Activated CD4-positive, alpha-beta T cell treated with anti-CD3 and anti-CD28 coated beads for 36 hours (primary cell): ENCODE measurements around the gene TIMM50. TPM values are rescaled to one million over a fixed set of nuclear protein-coding genes. Genes with fewer than 3 reads are reported as not detected.

Experiments
- ATAC-seq: fragments of 200-7000 bp; cut with Tn5 transposase; one replicate; pipeline ENCODE4 v1.10.0; 2021; ENCODE audit warnings: mild to moderate bottlenecking, moderate library complexity
- CTCF ChIA-PET: fragments of 350-600 bp; sonication (Branson Sonifier 250); formaldehyde crosslinking; loops from one replicate; lab custom pipeline; 2021; ENCODE audit warnings: antibody characterized with exemption; lab: Charles Lee
- POLR2A ChIA-PET: fragments of 350-600 bp; sonication (Branson Sonifier 250); formaldehyde crosslinking; loops from one replicate; lab custom pipeline; 2021; ENCODE audit warnings: antibody characterized with exemption, inconsistent platforms; lab: Charles Lee
- DNase-seq: peaks from one replicate; pipeline ENCODE4 v3.0.0-alpha.2; 2020
- H3K27ac Mint-ChIP-seq: one replicate; pipeline ENCODE4 v1.8.0; 2021; ENCODE audit warnings: mixed read lengths
- H3K27me3 Mint-ChIP-seq: one replicate; pipeline ENCODE4 v1.8.0; 2021; ENCODE audit warnings: mixed read lengths
- H3K36me3 Mint-ChIP-seq: one replicate; pipeline ENCODE4 v1.8.0; 2021; ENCODE audit warnings: low read depth, mixed read lengths
- H3K4me1 Mint-ChIP-seq: one replicate; pipeline ENCODE4 v1.8.0; 2021; ENCODE audit warnings: mixed read lengths
- H3K4me3 Mint-ChIP-seq: one replicate; pipeline ENCODE4 v1.8.0; 2021; ENCODE audit warnings: mild to moderate bottlenecking, moderate library complexity, mixed read lengths
- H3K9me3 Mint-ChIP-seq: one replicate; pipeline ENCODE4 v1.8.0; 2021; ENCODE audit warnings: low read depth, mixed read lengths
- intact Hi-C, 2 experiments: fragments of 100-400 bp; cut with DNase I in 1 of 2; cut with micrococcal nuclease in 1 of 2; formaldehyde crosslinking; loops; one replicate each; pipeline versions ENCODE4 v1.14.2 to v1.15.1; 2022 to 2024; cut with DNase I, micrococcal nuclease
- total RNA-seq, 2 experiments: library from RNA; stranded (reverse); gene quantifications; one replicate each; pipeline ENCODE4 v1.2.3, GENCODE V29; 2021

The TIMM50 gene
- total RNA-seq, 2 experiments from 2014 or later = 99.4 to 126 TPM

DNA sequence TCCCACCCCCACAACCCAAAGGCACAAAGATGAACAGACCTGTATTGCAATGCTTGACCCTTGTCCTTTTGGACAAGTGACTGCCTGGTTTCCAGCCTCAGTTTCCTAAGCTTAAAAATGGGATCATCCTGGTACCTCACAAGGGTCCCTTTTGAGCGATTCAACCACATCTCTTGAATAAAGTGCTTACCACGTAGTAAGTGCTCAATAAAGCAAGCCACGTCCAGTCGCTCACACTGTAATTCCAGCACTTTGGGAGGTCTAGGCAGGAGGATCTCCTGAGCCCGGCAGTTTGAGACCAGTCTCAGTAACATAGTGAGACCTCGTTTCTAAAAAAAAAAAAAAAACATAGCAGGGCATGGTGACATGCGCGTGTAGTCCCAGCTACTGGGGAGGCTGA is 19.3 kb downstream of the TIMM50 start:
- intact Hi-C loops = loop anchor here in 1 of 2 experiments (5.0 kb wide), 2 partner anchors 32 to 58 kb away; partner anchors contain the start of gene EID2B
- no peak overlapping the region for H3K27ac Mint-ChIP-seq
- H3K36me3 Mint-ChIP-seq = no peaks in the 10 kb centered on the region
- no peaks in the 10 kb centered on the region for H3K9me3 Mint-ChIP-seq
- POLR2A ChIA-PET = no interaction called here
- H3K4me3 Mint-ChIP-seq = no peak overlapping the region
- DNase-seq = no peak
- no peak for ATAC-seq
- CTCF ChIA-PET = interaction anchor here (0.6 to 2.3 kb wide), 4 partner anchors 26 to 108 kb away, joined by 3 to 7 read pairs (median 3); no protein-coding TSS in a partner anchor
- H3K4me1 Mint-ChIP-seq = peaks cover 19% of the 10 kb centered on the region
- H3K27me3 Mint-ChIP-seq = peaks cover 49% of the 10 kb centered on the region

DNA sequence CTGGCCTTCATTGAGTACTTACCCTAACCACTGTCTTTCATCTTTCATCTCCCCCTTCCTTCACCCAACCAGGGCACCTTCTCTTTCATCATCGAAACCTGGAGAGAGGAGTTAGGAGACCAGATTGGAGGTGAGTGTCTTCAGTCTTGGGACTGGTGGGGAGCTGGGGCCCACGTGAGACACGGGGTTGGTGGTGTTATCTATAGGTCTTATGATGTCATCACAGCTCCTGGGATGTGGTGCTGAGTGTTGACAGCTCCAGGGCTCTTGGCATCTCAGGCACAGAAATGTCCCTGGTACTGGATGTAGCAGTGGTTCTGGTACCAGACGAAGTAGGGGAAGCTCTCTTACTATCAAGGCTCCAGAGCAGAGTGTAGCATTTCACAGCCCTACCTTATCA is 19.9 kb downstream of the TIMM50 start:
- H3K4me1 Mint-ChIP-seq = peaks cover 19% of the 10 kb centered on the region
- H3K4me3 Mint-ChIP-seq = no peak overlapping the region
- no peak overlapping the region for H3K27ac Mint-ChIP-seq
- no peak for ATAC-seq
- H3K36me3 Mint-ChIP-seq = no peaks in the 10 kb centered on the region
- no peaks in the 10 kb centered on the region for H3K9me3 Mint-ChIP-seq
- CTCF ChIA-PET = interaction anchor here (0.6 to 2.3 kb wide), 5 partner anchors 11 to 109 kb away, joined by 3 to 7 read pairs (median 3); no protein-coding TSS in a partner anchor
- no peak for DNase-seq
- intact Hi-C loops = loop anchor here in 1 of 2 experiments (5.0 kb wide), 1 partner anchor 58 kb away; no protein-coding TSS in a partner anchor
- POLR2A ChIA-PET = interaction anchor here (0.6 kb wide), 1 partner anchor 57 kb away, joined by 4 read pairs; no protein-coding TSS in a partner anchor
- H3K27me3 Mint-ChIP-seq = peaks cover 50% of the 10 kb centered on the region

DNA sequence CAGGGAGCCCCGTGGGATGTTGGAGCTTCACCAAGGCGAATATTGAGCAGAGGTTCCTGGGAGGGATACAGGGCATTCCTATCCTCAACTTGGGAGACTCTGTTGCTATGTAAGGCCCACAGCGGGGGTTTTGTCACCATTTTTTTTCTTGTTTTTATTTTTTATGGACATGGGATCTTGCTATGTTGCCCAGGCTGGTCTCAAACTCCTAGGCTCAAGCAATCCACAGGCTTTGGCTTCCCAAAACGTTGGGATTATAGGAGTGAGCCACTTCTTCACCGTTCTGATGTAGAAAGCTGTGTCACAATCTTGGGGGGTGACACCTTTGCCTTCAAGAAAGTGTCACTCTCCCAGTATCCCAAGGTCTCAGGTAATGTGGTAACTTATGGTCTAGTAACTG is 20.7 kb downstream of the TIMM50 start:
- Mint-ChIP-seq H3K36me3 (no peaks in the 10 kb centered on the region), H3K27me3 (peaks cover 50% of the 10 kb centered on the region), H3K4me1 (peaks cover 20% of the 10 kb centered on the region), H3K9me3 (no peaks in the 10 kb centered on the region), H3K4me3 (no peak overlapping the region), H3K27ac (no peak overlapping the region)
- ChIA-PET CTCF (interaction anchor here (0.5 to 0.8 kb wide), 4 partner anchors 10 to 60 kb away, joined by 3 read pairs; no protein-coding TSS in a partner anchor), POLR2A (no interaction called here)
- no peak for ATAC-seq
- intact Hi-C loops = loop anchor here in 1 of 2 experiments (5.0 kb wide), 1 partner anchor 59 kb away; no protein-coding TSS in a partner anchor
- DNase-seq = no peak

DNA sequence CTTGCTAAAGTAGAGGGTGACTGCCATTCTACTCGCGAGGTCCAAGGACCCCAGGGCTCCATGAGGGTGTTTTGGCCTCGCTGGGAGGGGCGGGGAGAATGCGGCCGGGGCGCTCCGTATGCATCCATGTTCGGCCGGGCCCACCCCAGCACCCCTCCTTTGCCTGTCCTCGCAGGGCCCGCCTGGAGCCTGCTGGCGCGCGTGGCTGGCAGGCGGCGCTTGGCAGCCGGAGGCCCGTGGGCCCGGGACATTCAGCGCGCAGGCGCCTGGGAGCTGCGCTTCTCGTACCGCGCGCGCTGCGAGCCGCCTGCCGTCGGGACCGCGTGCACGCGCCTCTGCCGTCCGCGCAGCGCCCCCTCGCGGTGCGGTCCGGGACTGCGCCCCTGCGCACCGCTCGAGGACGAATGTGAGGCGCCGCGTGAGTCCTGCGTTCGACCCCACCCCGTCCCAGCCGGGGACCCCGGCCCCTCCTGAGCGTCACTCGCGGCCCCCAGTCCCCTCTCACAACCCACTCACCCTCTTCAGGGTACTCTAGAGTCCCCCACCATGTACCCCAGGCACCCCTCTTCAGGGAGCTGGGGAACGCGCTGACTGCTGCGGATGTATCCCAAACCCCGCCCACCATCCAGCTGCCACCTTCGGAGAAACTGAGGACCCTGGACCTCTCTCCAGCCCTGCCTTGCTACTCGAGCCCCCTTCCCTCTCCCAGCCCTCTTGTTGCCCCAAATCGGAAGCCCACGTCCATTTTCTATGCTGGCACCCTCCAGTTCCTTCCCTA is 22.2 kb downstream of the TIMM50 start:
- ATAC-seq = peak; percentile 48

DNA sequence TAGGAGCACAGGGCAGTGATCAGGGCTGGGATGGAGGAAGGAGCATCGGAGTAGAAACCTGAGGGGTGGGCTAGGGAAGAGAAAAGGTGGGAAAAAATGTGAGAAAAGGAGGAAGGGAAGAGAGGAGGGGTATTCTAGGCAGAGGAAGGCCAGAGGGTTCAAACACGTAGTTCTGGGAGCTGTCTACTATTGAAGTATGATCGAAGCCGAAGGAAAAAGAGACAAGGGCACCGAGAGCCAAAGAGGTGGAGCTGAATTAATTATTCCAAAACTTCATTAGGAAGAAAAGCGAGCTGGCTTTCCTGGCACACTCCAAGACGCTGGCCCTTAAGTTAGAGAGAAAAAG is 25.9 kb downstream of the TIMM50 start:
- CTCF ChIA-PET = no interaction called here
- intact Hi-C loops = no loop called here
- H3K9me3 Mint-ChIP-seq = no peaks in the 10 kb centered on the region
- H3K4me1 Mint-ChIP-seq = peaks cover 18% of the 10 kb centered on the region
- no peaks in the 10 kb centered on the region for H3K36me3 Mint-ChIP-seq
- POLR2A ChIA-PET = no interaction called here
- peak overlapping the region; percentile 41 for H3K4me3 Mint-ChIP-seq
- H3K27ac Mint-ChIP-seq = no peak overlapping the region
- peaks cover 45% of the 10 kb centered on the region for H3K27me3 Mint-ChIP-seq
- ATAC-seq = no peak
- DNase-seq = no peak

More for the DNA sequence above, 22.2 kb downstream of the TIMM50 start:
- CTCF ChIA-PET = interaction anchor here (0.6 to 1.9 kb wide), 15 partner anchors 8 to 301 kb away, joined by 3 to 13 read pairs (median 4); partner anchors contain the start of genes RPS16 and SELENOV
- intact Hi-C loops = loop anchor here (1.0 to 5.0 kb wide), 4 partner anchors 23 to 63 kb away; partner anchors contain the start of genes EID2B (in 1 of the 2) and TIMM50 (in 1 of the 2)
- Mint-ChIP-seq H3K4me3 (no peak overlapping the region), H3K27me3 (peaks cover 55% of the 10 kb centered on the region), H3K4me1 (peaks cover 29% of the 10 kb centered on the region), H3K36me3 (no peaks in the 10 kb centered on the region), H3K9me3 (no peaks in the 10 kb centered on the region), H3K27ac (no peak overlapping the region)
- peak; percentile 89 for DNase-seq
- POLR2A ChIA-PET = interaction anchor here (1.0 to 1.3 kb wide), 2 partner anchors 55 to 67 kb away, joined by 3 to 5 read pairs; partner anchors contain the start of gene RPS16

DNA sequence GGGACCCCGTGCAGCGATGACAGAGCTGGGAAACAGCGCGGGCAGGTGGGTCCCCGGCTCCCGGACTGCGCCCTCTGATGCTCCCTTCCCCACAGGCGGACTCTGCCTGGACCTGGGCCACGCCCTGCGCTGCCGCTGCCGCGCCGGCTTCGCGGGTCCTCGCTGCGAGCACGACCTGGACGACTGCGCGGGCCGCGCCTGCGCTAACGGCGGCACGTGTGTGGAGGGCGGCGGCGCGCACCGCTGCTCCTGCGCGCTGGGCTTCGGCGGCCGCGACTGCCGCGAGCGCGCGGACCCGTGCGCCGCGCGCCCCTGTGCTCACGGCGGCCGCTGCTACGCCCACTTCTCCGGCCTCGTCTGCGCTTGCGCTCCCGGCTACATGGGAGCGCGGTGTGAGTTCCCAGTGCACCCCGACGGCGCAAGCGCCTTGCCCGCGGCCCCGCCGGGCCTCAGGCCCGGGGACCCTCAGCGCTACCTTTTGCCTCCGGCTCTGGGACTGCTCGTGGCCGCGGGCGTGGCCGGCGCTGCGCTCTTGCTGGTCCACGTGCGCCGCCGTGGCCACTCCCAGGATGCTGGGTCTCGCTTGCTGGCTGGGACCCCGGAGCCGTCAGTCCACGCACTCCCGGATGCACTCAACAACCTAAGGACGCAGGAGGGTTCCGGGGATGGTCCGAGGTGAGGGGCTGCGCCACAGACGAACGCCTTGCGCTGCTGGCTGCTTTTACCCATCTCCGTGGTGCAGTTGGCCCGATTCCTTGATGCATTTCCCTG is 26.5 kb downstream of the TIMM50 start:
- peak; percentile 79 for ATAC-seq

DNA sequence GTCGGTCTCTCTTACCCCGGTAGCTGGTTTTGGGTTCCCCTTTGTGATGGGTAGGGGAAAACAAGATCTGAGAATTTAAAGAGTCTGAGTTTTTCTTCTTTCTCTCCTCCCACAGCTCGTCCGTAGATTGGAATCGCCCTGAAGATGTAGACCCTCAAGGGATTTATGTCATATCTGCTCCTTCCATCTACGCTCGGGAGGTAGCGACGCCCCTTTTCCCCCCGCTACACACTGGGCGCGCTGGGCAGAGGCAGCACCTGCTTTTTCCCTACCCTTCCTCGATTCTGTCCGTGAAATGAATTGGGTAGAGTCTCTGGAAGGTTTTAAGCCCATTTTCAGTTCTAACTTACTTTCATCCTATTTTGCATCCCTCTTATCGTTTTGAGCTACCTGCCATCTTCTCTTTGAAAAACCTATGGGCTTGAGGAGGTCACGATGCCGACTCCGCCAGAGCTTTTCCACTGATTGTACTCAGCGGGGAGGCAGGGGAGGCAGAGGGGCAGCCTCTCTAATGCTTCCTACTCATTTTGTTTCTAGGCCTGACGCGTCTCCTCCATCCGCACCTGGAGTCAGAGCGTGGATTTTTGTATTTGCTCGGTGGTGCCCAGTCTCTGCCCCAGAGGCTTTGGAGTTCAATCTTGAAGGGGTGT is 27.2 kb downstream of the TIMM50 start:
- POLR2A ChIA-PET = interaction anchor here (0.6 kb wide), 1 partner anchor 59 kb away, joined by 3 read pairs; no protein-coding TSS in a partner anchor
- DNase-seq (no peak), ATAC-seq (no peak)
- H3K27ac Mint-ChIP-seq = no peak overlapping the region
- intact Hi-C loops = loop anchor here in 1 of 2 experiments (1.0 kb wide), 2 partner anchors 24 to 63 kb away; partner anchors contain the start of genes EID2B and SUPT5H
- H3K36me3 Mint-ChIP-seq = no peaks in the 10 kb centered on the region
- peaks cover 18% of the 10 kb centered on the region for H3K4me1 Mint-ChIP-seq
- H3K27me3 Mint-ChIP-seq = peaks cover 47% of the 10 kb centered on the region
- H3K4me3 Mint-ChIP-seq = peak overlapping the region; percentile 76
- no peaks in the 10 kb centered on the region for H3K9me3 Mint-ChIP-seq
- CTCF ChIA-PET = interaction anchor here (0.6 to 1.9 kb wide), 2 partner anchors 10 to 24 kb away, joined by 4 read pairs; partner anchors contain the start of gene EID2B

More for the DNA sequence above, 26.5 kb downstream of the TIMM50 start:
- ChIA-PET POLR2A (no interaction called here), CTCF (interaction anchor here (0.6 to 1.9 kb wide), 2 partner anchors 9 to 25 kb away, joined by 4 read pairs; partner anchors contain the start of gene EID2B)
- Mint-ChIP-seq H3K9me3 (no peaks in the 10 kb centered on the region), H3K4me1 (peaks cover 18% of the 10 kb centered on the region), H3K36me3 (no peaks in the 10 kb centered on the region), H3K27ac (no peak overlapping the region), H3K27me3 (peaks cover 47% of the 10 kb centered on the region), H3K4me3 (peak overlapping the region; percentile 76)
- peak; percentile 81 for DNase-seq
- intact Hi-C loops = loop anchor here in 1 of 2 experiments (1.0 kb wide), 2 partner anchors 25 to 62 kb away; partner anchors contain the start of genes EID2B and SUPT5H

DNA sequence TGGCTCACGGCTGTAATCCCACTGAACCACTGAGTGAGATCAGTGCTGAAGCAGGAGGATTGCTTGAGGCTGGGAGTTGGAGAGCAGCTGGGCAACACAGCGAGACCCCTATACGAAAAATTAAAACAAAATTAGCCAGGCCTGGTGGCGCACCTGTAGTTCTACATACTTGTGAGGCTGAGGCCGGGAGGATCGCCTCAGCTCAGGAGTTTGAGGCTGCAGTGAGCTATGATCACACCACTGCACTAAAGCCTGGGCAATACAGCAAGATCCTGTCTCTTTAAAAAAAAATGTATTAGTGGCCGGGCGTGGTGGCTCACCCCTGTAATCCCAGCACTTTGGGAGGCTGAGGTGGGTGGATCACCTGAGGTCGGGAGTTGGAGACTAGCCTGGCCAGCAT is 28.0 kb downstream of the TIMM50 start:
- H3K4me3 Mint-ChIP-seq = no peak overlapping the region
- H3K9me3 Mint-ChIP-seq = no peaks in the 10 kb centered on the region
- DNase-seq = no peak
- intact Hi-C loops = no loop called here
- CTCF ChIA-PET = interaction anchor here (0.6 to 1.9 kb wide), 5 partner anchors 11 to 173 kb away, joined by 3 to 4 read pairs (median 3); partner anchors contain the start of gene EID2B
- H3K27ac Mint-ChIP-seq = no peak overlapping the region
- ATAC-seq = no peak
- H3K4me1 Mint-ChIP-seq = peaks cover 13% of the 10 kb centered on the region
- POLR2A ChIA-PET = interaction anchor here (0.6 kb wide), 2 partner anchors 10 to 60 kb away, joined by 3 read pairs; partner anchors contain the start of gene DLL3
- H3K27me3 Mint-ChIP-seq = peaks cover 48% of the 10 kb centered on the region
- H3K36me3 Mint-ChIP-seq = no peaks in the 10 kb centered on the region

DNA sequence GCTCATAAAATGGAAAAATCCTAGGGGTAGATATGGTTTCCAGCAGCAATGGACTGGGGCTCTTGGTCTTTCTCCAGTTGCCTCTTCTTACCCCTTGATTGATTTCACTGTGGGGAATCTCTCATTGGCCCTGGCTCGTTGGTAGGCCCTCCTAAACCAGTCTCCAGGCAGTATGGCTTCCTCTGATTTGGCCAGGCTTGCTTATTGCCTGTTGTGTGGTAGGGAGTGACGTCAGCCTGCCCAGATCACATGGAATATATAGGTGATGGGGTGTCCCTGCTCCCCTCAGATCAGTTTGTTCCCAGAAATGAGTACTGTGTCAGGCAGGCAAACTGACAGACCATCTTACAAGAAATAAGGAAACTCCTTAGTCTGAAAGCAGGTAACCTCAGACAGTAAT is 28.6 kb downstream of the TIMM50 start:
- POLR2A ChIA-PET = interaction anchor here (0.6 kb wide), 1 partner anchor 10 kb away, joined by 3 read pairs; the partner anchor contains the start of gene DLL3

DNA sequence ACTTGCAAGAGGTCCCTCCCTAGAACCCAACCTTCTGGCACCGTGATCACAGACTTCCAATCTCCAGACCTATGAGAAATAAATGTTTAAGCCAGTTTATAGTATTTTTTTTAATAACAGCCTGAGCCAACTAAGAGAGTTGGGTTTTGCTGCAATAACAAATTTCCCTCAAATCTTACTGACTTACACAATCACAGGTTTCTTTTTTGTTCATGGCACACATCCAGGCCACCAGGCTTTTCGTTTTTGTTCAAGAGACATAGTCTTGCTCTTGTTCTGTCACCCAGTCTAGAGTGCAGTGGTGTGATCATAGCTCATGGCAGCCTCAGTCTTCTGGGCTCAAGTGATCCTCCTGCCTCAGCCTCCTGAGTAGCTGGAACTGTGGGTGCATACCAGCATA is 32.4 kb downstream of the TIMM50 start:
- ChIA-PET CTCF (interaction anchor here (1.1 to 1.7 kb wide), 2 partner anchors 10 to 19 kb away, joined by 4 to 5 read pairs; no protein-coding TSS in a partner anchor), POLR2A (no interaction called here)
- Mint-ChIP-seq H3K4me3 (no peak overlapping the region), H3K27ac (no peak overlapping the region), H3K36me3 (no peaks in the 10 kb centered on the region), H3K27me3 (peaks cover 49% of the 10 kb centered on the region), H3K4me1 (peaks cover 13% of the 10 kb centered on the region), H3K9me3 (no peaks in the 10 kb centered on the region)
- ATAC-seq (no peak), DNase-seq (no peak)
- intact Hi-C loops = no loop called here

More for the DNA sequence above, 28.6 kb downstream of the TIMM50 start:
- Mint-ChIP-seq H3K9me3 (no peaks in the 10 kb centered on the region), H3K27ac (no peak overlapping the region), H3K36me3 (no peaks in the 10 kb centered on the region), H3K4me3 (no peak overlapping the region), H3K4me1 (peaks cover 13% of the 10 kb centered on the region), H3K27me3 (peaks cover 50% of the 10 kb centered on the region)
- ATAC-seq = no peak
- CTCF ChIA-PET = interaction anchor here (0.6 to 0.7 kb wide), 5 partner anchors 23 to 854 kb away, joined by 3 to 6 read pairs (median 3); partner anchors contain the start of gene EID2B
- intact Hi-C loops = no loop called here
- DNase-seq = no peak
